ENCODE results near the gene GCG.

Gene GCG

DNA sequence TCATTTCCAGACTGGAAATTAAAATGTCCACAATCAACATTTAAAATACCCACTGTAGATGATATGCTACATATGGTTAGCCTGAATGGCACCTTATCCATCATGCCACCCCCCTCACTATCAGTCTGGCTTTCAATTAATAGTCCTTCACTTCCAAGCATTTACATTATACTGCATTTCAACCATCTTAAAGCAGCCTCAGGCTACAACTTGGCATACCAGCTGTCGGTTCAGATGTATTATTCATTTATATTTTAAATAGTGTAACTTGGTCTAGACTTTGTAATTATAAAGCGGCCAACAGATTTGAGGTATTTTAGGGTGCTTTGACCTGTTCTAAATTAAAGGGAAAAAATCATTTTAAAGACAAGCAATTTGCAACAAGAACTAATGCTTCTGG, 2.6 kb downstream of the GCG start:
- no peak for DNase-seq

DNA sequence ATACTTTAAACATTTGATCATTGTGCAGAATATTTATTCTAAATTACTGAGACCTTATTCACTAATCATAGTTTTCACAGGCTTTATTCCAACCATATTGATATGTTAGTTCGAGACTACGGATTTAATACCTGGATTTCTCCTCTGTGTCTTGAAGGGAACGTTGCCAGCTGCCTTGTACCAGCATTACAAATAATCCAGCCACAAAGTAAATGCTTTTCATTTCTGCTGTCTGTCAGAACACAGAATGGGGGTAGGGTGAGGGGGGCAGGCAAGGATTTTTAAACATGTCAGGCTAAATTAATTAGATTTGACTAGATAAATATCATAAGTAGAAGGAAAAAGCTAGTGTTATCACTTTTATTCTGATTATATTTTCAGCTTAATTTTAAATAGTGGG, 3.1 kb downstream of the GCG start:
- no peak for DNase-seq

DNA sequence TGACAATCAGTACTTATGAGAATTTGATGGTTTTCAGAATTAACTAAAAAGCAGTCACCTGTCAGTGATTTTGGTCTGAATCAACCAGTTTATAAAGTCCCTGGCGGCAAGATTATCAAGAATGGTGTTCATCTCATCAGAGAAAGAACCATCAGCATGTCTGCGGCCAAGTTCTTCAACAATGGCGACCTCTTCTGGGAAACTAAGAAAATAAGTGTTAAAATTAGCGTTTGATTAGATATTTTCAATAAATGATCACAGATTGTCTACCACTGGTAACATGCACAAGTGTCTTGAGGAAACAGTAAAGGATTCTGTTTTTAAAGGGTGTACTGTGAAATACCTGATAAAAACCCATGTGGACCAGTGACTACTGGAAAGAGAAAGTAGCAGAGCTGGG, 8.1 kb downstream of the GCG start:
- no peak for DNase-seq

DNA sequence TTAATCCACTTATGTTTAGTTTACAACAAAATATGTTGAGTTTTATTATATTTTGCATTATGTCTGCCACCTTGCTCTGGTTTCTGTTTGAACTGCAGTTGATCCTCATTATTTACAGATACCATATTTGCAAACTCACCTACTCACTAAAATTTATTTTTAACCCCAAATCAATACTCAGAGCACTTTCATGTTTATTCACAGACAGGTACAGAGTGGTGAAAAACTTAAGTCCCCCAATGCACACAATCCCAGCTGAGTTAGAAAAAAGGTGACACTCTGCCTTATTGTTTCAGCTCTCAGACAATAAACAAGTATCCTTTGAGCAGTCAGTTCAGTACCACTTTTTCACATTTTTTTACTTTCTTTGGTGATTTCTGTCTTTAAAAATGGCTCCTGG, 13.7 kb downstream of the GCG start:
- no peak for DNase-seq

DNA sequence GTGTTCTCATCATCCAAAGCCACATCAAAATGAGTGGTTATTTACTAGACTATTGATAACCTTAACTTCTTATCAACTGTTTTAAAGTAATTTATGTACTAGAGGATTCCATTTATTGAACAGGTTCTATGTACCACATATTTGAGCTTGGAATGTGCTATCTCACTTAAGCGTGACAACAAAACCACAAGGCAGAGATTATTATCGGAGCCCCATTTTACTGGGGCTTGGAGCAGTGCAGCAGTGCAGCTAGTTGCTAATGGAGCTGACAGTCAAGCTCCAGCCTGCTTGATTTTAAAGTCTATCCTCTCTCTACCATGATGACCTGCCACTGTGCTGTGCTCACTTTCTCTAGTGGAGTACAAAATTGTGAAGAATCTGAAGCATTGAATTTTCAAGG, 24.6 kb downstream of the GCG start:
- DNase-seq = no peak

DNA sequence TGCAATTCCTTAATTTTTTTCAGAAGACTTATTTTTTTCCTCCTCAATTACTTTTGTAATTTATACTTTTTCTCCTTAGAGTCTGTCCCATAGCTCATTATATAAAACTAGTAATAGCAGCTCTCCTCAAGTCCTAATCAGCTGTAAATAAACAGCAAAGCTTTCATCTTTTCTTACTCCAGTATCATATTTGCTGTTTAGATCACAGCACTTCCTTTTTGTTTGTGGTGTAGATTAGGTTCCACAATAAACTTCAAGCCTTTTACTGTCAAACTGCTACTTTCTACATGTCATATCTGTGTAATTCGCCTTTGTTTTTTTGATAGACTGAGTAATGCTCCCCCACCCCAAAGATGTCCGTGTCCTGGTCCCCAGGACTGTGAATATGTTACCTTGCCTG, 25.5 kb downstream of the GCG start:
- no peak for DNase-seq

DNA sequence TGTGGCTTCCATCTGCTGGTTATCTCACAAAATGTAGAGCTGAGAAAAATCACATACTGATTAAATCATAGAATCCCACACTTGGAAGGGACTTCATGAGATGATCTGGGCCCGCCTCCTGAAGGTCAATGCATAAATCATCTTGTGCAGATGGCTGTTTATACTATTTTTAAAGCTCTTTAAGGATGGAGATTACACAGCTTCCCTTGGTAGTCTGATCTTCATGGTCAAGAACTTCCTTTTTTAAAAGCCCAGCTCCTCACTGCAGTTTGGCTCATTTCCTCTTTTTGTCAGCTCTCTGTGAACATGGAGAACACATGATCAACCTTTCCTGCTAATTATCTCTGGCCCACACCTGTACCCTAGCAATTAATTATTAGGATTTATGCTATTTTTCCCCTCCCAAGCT, 25.9 kb downstream of the GCG start:
- peak; percentile 71 for DNase-seq

DNA sequence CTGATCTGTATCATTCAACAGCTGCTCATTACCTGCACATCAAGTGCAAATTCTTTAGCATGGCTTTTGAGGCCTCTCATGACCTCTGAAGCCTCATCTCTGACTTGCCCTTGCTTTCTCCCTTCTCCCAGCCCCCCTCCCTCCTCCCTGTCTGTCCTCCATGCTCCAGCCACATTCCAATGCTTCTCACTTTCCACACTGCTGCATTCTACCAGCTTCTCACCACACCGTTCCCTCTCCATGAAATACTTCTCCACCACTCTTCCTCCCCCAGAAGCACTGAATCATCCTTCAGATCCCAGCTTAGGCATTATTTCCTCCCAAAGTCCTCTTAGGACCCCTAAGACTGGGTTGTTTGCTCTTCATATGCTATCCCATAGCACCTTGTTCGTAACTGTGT, 26.9 kb downstream of the GCG start:
- DNase-seq = no peak

DNA sequence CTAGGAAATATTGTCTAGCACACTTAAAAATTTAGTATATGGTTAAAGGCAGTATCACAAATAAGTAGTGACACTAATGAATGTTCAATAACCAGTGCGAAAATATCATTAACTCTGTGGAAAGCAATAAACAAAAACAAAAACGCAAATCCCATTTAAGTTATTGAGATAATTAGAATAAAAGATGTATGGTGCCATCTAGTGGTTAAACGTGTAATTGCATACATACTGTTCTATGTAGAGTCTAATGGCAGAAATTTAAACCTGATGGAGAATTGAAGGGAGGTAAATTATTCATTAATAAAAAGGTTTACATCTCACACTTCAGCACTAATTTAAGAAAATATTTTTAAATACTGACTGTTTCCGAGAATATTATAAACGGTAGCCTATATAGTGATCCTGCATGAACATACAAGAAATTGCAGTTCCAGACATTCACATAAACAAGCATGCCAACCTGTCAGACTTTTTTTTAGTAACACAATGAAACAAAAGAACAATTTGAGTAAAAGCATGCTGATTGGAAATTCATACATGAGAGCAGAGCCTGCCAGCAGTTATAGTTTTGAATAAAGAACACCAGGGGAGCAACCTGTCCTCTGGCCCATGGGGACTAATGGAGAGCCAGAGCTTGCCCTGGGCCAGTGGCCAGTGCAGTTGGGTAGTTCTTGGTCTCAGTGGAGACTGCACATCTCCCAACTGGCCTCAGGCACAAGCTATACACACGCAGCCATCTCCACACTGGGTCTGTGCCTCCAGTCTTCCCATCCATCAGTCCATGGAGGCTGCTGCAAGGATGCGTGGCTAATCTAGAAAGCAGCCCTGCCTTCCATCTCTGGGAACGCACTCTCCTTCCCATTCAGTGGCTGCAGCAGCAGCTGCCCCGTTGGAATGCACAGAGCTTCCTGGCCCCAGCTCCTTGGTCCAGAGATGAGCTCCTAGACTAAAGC, 28.0 kb downstream of the GCG start:
- DNase-seq = peak; percentile 72

DNA sequence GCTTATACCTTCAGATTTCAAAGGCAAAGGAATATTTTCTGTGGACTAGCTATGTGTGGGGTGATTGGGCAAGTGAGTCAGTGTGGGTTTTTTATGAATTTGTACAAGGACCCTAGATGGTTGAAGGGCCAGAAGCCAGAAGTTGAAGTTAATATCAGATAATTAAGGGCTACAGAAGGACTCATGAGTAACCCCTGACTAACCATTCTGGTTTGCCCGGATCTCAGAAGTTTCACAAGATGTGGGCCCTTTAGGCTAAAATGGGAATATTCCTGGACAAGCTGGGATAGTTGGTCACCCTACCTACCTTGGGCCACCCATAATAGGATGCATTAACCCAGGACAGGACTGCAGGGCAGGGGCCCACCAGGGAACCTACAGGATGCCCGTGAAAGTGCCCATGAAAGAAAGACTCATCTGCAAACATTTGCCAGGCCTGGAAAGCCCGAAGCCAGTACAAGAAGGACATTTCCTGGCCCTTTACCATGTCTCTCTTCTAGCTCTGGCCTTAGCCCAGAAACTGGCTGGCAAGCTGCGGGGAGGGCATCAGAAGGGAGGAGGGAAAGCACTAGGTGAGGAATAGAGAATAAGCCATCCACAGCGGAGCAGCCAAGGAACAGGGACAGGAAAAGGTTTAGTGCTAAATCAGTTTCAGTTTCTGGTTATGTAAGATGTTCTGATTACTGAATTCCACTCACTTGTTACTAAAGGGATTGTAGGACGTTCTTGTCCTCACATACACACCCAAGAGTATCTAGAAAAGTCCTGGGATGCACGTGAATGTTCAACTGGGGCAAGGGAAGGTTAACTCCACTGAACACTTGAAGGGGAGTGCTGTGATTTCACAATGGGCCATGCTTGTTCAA, 33.6 kb downstream of the GCG start:
- no peak for DNase-seq

DNA sequence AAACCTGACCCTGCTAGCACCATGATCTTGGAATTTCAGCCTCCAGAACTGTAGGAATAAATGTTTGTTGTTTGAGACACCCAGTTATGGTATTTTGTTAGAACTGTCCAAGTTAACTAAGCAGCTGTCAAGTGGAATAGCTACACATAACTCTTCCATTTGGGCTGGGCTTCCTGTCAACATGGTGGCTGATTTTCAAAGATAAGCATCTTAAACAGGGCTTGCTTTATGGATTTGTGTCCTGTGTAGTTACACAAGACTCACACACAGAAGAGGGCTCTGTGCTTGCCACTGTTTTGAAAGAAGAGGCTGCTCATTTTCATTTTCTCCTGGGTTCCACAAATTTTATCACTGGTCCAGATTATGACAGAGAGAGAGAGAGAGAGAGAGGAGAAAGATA, 35.7 kb downstream of the GCG start:
- no peak for DNase-seq

DNA sequence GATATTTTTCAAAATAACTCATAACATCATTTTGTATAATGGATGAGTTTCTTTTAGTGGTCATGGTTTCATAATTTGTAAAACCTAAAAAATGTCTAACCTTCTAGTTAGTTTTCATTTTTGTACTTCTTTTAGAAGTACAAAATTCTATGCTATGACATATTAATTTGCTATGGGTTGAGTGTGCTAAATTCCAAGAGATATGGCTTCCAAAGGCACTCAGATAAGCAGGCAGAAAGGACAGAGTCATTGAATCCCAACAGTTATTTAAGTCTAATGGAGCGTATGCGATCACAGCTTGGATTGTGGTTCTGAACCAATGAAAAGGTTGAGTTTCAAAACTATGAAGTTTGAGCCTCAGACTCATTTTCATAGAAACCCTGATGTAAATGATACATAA, 37.0 kb downstream of the GCG start:
- no peak for DNase-seq

DNA sequence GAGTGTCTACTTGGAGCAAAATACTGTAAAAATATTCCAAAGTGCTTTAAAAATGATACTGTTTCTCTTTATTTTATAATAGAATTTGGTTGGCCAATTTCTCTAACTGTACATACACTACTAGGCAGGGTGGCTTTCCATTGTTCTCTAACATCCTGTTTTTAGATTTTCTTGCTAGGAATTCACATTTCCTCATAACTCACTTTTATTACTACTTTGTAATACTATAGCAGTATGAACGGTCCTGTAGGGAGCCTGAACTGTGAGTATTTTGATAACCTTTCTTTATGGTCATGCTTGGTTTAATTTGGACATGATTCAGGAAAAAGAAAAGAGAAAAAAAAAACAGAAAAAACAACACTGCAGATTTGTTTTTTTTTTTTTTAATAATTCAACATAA, 37.8 kb downstream of the GCG start:
- DNase-seq = no peak

DNA sequence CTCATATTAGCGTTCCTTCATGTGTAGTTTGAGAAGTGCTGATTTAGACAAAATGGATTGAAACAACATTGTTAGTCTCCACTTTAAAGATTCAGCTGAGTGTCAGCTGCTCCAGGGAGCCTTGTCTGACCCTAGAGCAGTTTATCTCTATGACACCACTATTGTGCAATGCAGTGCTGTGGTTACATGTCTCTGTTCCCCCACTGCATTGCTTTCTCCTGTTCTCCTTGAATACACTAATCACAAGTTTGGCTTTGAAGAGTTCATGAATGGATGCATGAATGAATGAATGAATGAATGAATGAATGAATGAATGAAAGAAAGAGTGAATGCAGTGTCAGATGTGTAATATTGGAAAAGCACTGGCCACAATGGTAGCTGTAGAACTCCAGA, 38.3 kb downstream of the GCG start:
- DNase-seq = no peak

DNA sequence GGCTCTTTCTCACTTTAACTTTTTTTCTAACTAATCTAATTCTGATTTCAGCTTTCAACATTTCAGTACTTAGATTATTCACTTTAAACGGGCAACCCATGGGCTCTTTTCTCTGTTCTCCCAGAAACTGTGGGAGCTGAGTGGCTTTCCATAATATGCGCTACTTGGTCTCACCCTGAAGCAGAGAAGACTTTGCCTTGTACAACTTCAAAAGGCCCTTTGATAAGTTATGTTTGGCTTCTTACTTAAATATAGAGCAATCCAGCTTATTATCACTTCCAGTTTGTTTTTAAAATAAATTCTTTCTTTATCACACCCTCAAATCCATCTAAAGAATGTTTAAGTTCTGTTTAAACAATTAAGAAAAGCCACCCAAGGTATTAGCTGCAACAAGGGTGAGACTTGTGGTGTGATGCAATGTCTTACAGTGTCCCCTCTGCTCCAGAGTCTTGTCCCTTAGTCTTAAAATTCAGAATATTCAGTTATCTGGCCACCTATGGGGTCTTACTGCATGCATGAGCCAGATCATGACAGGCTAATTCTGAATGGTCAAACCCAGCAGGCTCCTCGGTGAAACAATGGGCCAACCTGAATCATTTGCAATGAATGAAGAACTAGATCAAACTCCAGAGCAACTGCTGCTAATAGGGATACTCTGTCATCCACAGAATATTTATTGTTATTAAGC, 38.8 kb downstream of the GCG start:
- no peak for DNase-seq

DNA sequence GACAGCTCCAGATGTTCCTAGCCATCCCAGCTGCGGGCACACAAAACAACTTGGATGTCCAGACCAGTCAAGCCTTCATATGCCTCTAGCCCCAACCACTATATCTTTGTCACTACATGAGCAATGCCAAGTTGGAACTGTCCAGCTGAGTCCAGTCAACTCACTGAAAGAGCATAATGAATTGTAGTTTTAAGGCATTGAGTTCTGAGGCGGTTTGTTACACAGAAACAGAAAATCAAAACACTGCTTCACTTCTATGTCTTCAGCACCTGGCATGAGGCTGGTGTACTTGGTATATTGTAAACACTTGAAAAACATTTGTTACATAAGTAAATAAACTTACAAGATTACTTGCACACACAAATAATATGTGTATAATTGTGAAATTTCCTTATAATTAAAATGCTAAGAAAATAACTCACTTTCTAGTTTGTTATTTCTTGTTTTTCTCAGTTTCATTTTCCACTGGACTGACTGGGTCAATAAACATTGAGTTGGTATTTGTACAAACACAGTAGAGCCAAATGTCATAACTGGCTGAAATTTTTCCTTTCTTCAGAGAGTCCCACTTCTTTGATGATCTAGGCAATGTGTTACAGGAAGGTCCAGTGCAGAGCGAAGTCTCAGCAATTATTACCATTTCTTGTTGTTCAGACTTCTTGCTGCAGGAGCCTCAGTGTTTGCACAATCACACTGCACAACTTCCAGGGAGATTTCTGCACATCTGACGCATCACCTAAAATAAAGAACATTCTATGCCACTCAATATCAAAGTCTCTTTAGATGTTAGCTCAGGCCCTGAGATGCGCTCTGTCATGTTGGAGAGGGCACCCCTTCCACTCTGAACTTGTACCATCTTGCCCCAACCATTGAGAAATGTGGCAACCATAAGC, 39.8 kb downstream of the GCG start:
- no peak for DNase-seq

DNA sequence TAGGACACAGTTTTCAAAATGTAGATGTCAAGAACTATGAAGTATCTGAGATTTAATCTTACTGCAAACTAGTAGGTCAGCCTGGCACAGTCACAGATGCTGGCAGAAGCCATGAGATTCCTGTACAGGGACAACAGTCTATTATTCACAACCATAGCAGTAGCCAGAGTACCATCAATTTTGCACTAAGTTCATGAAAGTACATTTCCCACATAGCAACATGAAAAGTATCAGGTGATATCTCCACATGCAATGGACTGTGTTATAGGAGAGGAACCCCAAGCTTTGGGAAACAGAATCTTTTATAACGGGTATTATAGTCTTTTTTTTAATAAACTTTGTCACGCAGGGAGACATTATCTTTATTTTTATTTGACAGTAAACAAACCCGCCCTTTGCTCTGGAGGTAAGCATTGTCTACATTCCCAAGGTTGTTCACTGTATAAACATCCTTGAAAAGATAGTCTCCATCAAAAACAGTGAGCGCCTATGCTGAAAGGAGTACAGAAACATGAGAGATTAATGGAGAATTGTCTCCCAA, 44.6 kb downstream of the GCG start:
- DNase-seq = no peak

DNA sequence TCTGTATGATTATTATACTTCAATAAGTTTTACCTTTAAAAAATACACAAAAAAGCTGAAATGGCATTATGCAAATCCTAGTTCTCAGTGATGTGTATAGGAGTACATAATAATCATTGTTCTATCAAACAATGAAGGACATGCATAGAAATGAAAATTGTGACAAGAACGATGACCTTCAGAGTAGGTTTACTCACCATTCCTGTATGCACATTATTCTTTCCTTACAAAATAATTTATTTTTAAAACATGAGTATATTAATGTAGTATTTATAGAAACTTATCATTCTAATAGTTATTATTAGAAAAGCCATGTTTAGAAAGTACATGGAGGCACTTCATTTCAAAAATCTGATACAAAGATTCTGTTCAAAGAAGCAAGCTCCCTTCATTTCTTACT, 45.3 kb downstream of the GCG start:
- DNase-seq = no peak

DNA sequence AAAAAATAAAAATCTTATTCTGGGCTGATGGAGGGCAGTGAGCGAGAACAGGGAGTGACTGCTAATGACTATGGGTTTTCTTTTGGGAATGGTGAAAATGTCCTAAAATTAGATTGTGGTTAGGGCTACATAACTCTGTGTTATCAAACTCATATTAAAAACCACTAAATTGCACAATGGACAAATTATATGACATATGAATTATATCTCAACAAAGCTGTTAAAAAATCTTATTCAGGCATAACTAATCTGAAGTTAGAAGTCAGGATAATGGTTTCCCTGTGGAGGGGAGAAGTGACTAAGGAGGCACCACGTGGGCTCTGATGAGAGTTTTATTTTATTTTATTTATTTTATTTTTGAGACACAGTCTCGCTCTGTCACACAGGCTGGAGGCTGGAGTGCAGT, 45.9 kb downstream of the GCG start:
- no peak for DNase-seq

DNA sequence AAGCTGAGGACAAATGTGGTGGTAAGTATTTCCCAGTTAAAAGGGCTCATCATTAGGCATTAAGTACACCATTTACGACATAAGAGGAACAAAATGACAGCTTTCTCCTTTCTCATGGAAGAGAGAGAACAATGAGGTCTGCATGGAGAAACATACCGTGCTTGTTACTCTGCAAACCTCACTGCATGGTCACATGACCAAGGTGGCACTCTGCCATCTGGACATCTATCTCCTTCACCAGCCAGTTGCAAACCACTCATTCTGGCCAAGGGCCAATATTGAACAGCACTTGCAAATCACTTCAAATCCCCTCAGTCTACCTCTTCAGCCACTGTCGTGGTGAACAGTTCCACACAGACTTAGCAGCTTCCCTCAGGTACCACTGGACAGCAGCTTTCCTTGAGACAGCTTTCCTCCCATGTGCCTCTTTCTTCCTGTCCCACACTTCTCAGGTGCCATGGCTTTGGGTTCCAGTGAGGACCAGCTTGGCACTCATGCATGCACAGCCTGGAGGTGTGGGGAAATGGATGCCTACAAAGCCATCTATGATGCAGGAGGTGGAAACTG, 48.5 kb downstream of the GCG start:
- peak; percentile 32 for DNase-seq

DNA sequence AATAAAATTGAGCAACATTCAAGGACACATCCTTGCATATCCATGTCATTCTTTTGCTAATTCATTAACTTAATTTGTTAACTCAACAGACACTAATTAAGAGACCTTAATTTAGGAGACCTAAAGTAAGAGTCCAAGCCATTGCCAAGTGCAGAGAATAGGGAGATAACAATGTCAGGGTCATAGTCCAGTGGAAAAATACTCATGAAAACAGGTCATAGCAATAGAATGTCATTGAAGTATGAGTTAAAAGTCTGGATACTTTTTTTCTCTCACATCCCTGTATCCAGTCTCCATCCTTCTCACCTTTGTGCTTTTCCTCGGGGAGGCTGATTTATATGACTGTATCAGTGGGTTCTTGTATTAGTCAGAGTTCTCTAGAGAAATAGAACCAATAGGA, 51.5 kb downstream of the GCG start:
- no peak for DNase-seq

DNA sequence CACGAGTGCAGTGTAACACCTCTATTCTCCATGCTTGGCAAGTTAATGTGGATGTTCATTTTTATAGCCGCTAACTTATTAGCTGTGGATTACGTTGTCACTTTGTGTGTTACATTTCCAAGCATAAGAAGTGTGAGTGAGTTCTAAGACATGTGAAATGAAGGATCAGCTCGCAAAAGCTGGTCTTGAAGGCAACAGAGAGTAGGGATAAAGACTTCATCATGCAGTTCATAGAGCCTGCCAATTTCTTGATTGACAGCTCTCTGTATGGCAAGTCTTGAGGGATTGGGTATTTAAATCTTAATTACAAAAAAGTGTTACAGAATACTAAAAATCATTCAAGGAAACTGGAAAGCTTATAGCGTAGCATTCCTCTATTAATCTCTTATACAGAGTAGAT, 52.2 kb downstream of the GCG start:
- no peak for DNase-seq
